ENCODE results near the gene KRTAP5-10. TPM values are rescaled to one million over a fixed set of nuclear protein-coding genes. Genes with fewer than 3 reads are reported as not detected.

KRTAP5-10 gene
- total and polyA plus RNA-seq, 2 of the 8 experiments (the other 6 are each of a cell fraction or from before 2014, with no cell fraction given), result 0.12 TPM; not detected in 1

DNA sequence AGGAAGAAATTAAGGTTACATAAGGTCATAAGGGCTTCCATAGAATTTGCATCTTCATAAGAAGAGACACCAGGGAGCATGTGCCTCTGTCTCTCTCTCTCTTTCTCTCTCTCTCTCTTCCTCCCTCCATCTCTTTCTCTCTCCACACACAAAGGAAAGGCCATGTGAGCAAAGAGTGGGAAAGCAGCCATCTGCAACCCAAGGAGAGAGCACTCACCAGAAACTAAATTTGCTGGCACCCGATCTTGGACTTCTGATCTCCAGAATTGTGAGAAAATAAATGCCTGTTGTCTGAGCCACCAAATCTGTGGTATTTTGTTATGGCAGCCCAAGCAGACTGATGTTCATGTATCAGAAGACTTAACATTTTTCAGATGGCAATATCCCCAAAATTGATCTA lies 6.4 kb upstream of the KRTAP5-10 start:
- Histone ChIP-seq H2BK12ac (ENCODE audit: low read depth, low read length) (no peak overlapping the region), H2AFZ (ENCODE audit: low read length) (no peak overlapping the region), H2AK5ac (ENCODE audit: low read depth, low read length) (no peak overlapping the region), H3K27ac (ENCODE audit: low read depth, low read length) (no peak overlapping the region), H2BK15ac (ENCODE audit: low read length) (no peak overlapping the region), H3K4me1 (replicated peaks in 1 of 4; ENCODE audit: control insufficient read depth in 3 of 4, insufficient read depth in 4 of 4, low read length in 3 of 4) (peaks cover 0 to 2% (median under 1%) of the 10 kb centered on the region in 4 experiments; a peak in 3 of 7 replicates), H2BK20ac (ENCODE audit: low read length) (no peak overlapping the region), H3K9me3 (ENCODE audit: insufficient read depth in 2 of 2, low read depth in 1 of 2, low read length in 1 of 2) (peaks cover 6 to 8% of the 10 kb centered on the region in 2 experiments; a peak in 2 of 4 replicates), H3K9ac (replicated peaks in 1 of 4; ENCODE audit: extremely low read depth in 1 of 4, low read depth in 3 of 4, low read length in 3 of 4) (no peak overlapping the region), H4K8ac (ENCODE audit: extremely low read depth, insufficient read depth, low read length) (no peak overlapping the region), H3K23me2 (ENCODE audit: low read depth, low read length) (peaks cover 2% of the 10 kb centered on the region; the same call in 1 of the 2 replicates), H3K4ac (replicated peaks; ENCODE audit: insufficient read length, low read depth, low read length) (no peak overlapping the region), H3K79me1 (ENCODE audit: low read depth, low read length) (no peaks in the 10 kb centered on the region), H3K18ac (ENCODE audit: extremely low read depth, low read length) (no peak overlapping the region), H3K4me3 (ENCODE audit: extremely low read depth in 1 of 4, insufficient read depth in 2 of 4, low read depth in 3 of 4, low read length in 4 of 4) (no peak overlapping the region), H3K79me2 (ENCODE audit: control insufficient read depth in 1 of 2, insufficient read depth in 2 of 2, low read length in 2 of 2) (no peaks in the 10 kb centered on the region), H2BK5ac (ENCODE audit: low read depth, low read length) (no peak overlapping the region), H3K36me3 (ENCODE audit: control insufficient read depth in 2 of 4, insufficient read depth in 4 of 4, low read length in 3 of 4) (no peaks in the 10 kb centered on the region), H4K91ac (replicated peaks; ENCODE audit: insufficient read length, low read length) (no peak overlapping the region), H4K5ac (ENCODE audit: insufficient read length, low read depth, low read length) (no peak overlapping the region), H4K20me1 (replicated peaks in 1 of 2; ENCODE audit: control insufficient read depth in 1 of 2, insufficient read depth in 2 of 2, low read length in 2 of 2) (no peaks in the 10 kb centered on the region), H3K14ac (ENCODE audit: insufficient read length) (no peak overlapping the region), H3K27me3 (replicated peaks in 1 of 4; ENCODE audit: control insufficient read depth in 3 of 4, extremely low read depth in 1 of 4, insufficient read depth in 3 of 4, low read length in 3 of 4) (no peaks in the 10 kb centered on the region), H2BK120ac (replicated peaks; ENCODE audit: low read depth, low read length) (no peak overlapping the region), H3K23ac (ENCODE audit: insufficient read length) (no peak overlapping the region), H3K56ac (replicated peaks; ENCODE audit: insufficient read length, low read depth, low read length) (no peak overlapping the region), H3K4me2 (ENCODE audit: insufficient read depth in 1 of 2, low read depth in 2 of 2, low read length in 2 of 2) (no peak overlapping the region)
- ChIA-PET CTCF (ENCODE audit: partially characterized antibody) (no interaction called here), POLR2A (ENCODE audit: partially characterized antibody) (no interaction called here)
- no peak for TF ChIP-seq SP1 (IDR thresholded peaks at IDR 0.05; ENCODE audit: low read depth, low read length)
- TF ChIP-seq NANOG (IDR thresholded peaks at IDR 0.05; ENCODE audit: insufficient read depth, low read depth, low read length, poor library complexity, severe bottlenecking), result no peak
- no peak for TF ChIP-seq CHD2 (IDR thresholded peaks at IDR 0.05; ENCODE audit: low read length)
- TF ChIP-seq JUND (IDR thresholded peaks at IDR 0.05; ENCODE audit: low read length), result no peak
- DNase-seq (ENCODE audit: low read depth in 1 of 2, low spot score in 2 of 2), result no peak
- no peak for FAIRE-seq
- WGBS, 2 experiments (ENCODE audit: extremely low coverage in 1 of 2, insufficient coverage in 1 of 2, insufficient read length in 1 of 2, insufficient replicate concordance in 2 of 2, low coverage in 1 of 2, low lambda C conversion rate in 2 of 2, missing lambda C conversion rate in 1 of 2), result 69% methylated on average over 1 of the region's 1 CpG; no CpG with 5 or more reads in 1 of the 2 experiments
